ENCODE data around the gene PPIE. TPM values are rescaled to one million over a fixed set of nuclear protein-coding genes. Genes with fewer than 3 reads are reported as not detected.
"Not testable (repeated sequence)": the region's sequence is repeated elsewhere in the genome, so short reads cannot be mapped to it uniquely, and the experiment has no call there.

PPIE gene
- total RNA-seq, 2 experiments from 2014 or later = 54.5 to 71.9 TPM

- H3K9me3 ChIP-seq (ENCODE audit: low read length); H2AFZ ChIP-seq (ENCODE audit: low read length); H3K4me2 ChIP-seq (ENCODE audit: low read length); DNase-seq (ENCODE audit: low spot score); H3K27ac ChIP-seq (ENCODE audit: low read depth, low read length, poor library complexity, severe bottlenecking); H3K79me2 ChIP-seq (ENCODE audit: insufficient read depth, low read depth, low read length); BruUV-seq (replicated peaks); H3K36me3 ChIP-seq (ENCODE audit: insufficient read depth, low read length); H3K9me2 ChIP-seq (ENCODE audit: insufficient read depth, low read length); intact Hi-C loops (cut with micrococcal nuclease; ENCODE audit: unreplicated experiment); H4K20me1 ChIP-seq (ENCODE audit: insufficient read depth, low read length); CTCF ChIA-PET (ENCODE audit: unreplicated experiment); POLR2A ChIA-PET; H3K4me3 ChIP-seq (ENCODE audit: low read depth, low read length, poor library complexity, severe bottlenecking): not testable (repeated sequence)
- peaks cover 12% of the 10 kb centered on the region for H3K4me1 ChIP-seq (ENCODE audit: insufficient read depth, low read length, poor library complexity, severe bottlenecking)
Observed at GRCh38 chr1:39775676-39776399, 37.2 kb downstream of the PPIE start.

DNA sequence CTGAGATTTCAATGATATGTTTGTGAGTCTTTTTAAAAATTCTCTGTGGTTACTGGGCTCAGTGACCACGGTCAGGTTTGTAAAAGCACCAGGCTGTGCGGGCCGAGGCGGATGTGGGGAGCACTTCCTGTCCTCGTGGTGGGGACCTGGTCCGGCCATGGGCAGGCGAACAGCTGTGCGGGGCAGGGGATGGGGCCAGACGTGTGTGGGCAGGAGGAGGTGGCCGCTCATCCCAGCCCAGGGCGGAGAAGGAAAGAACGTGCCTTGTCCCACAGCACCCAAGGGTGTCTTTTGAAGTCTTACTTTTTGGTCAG is 37.7 kb downstream of the PPIE start:
- DNase-seq (ENCODE audit: low spot score) = peak; percentile 9
- no peak for TF ChIP-seq EZH2phosphoT487 (IDR thresholded peaks at IDR 0.05; ENCODE audit: borderline replicate concordance, low read depth, low read length)
- TF ChIP-seq, protein P1, sequence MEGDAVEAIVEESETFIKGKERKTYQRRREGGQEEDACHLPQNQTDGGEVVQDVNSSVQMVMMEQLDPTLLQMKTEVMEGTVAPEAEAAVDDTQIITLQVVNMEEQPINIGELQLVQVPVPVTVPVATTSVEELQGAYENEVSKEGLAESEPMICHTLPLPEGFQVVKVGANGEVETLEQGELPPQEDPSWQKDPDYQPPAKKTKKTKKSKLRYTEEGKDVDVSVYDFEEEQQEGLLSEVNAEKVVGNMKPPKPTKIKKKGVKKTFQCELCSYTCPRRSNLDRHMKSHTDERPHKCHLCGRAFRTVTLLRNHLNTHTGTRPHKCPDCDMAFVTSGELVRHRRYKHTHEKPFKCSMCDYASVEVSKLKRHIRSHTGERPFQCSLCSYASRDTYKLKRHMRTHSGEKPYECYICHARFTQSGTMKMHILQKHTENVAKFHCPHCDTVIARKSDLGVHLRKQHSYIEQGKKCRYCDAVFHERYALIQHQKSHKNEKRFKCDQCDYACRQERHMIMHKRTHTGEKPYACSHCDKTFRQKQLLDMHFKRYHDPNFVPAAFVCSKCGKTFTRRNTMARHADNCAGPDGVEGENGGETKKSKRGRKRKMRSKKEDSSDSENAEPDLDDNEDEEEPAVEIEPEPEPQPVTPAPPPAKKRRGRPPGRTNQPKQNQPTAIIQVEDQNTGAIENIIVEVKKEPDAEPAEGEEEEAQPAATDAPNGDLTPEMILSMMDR (conservative IDR thresholded peaks at IDR 0.05; ENCODE audit: low read length) = no peak
- H3K9me2 ChIP-seq (ENCODE audit: insufficient read depth, low read length) = no peaks in the 10 kb centered on the region
- H4K20me1 ChIP-seq (ENCODE audit: insufficient read depth, low read length) = no peaks in the 10 kb centered on the region
- H3K4me2 ChIP-seq (ENCODE audit: low read length) = no peak overlapping the region
- H3K27ac ChIP-seq (ENCODE audit: low read depth, low read length, poor library complexity, severe bottlenecking) = no peak overlapping the region
- intact Hi-C loops (cut with micrococcal nuclease; ENCODE audit: unreplicated experiment) = no loop called here
- H2AFZ ChIP-seq (ENCODE audit: low read length) = no peak overlapping the region
- ChIA-PET POLR2A (no interaction called here), CTCF (ENCODE audit: unreplicated experiment) (no interaction called here)
- H3K9me3 ChIP-seq (ENCODE audit: low read length) = no peaks in the 10 kb centered on the region
- no peak overlapping the region for H3K4me3 ChIP-seq (ENCODE audit: low read depth, low read length, poor library complexity, severe bottlenecking)
- no TSS peak for BruUV-seq (replicated peaks)
- no peaks in the 10 kb centered on the region for H3K36me3 ChIP-seq (ENCODE audit: insufficient read depth, low read length)
- H3K79me2 ChIP-seq (ENCODE audit: insufficient read depth, low read depth, low read length) = no peaks in the 10 kb centered on the region
- peaks cover 12% of the 10 kb centered on the region for H3K4me1 ChIP-seq (ENCODE audit: insufficient read depth, low read length, poor library complexity, severe bottlenecking)

DNA sequence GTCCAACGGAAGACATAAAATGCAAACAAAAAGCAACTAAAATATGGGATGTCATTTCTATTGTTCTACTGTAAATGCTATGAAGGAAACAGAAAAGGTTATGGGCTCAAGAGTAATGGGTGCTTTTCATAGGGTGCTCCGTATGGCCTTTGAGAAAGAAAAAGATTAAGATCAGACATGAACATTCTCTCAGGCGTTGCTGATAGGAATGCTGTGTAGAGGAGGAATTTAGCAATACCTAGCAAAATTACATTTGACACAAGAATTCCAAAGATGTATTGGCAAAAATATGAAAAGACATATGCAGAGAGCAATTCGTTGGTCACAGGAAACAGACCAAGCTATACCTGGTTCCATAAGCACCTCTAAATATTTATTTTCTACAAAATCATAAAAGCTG is 38.2 kb downstream of the PPIE start:
- intact Hi-C loops (cut with micrococcal nuclease; ENCODE audit: unreplicated experiment) = no loop called here
- Histone ChIP-seq H3K79me2 (ENCODE audit: insufficient read depth, low read depth, low read length) (no peaks in the 10 kb centered on the region), H3K9me2 (ENCODE audit: insufficient read depth, low read length) (no peaks in the 10 kb centered on the region), H3K36me3 (ENCODE audit: insufficient read depth, low read length) (no peaks in the 10 kb centered on the region), H3K4me1 (ENCODE audit: insufficient read depth, low read length, poor library complexity, severe bottlenecking) (peaks cover 12% of the 10 kb centered on the region), H2AFZ (ENCODE audit: low read length) (no peak overlapping the region), H4K20me1 (ENCODE audit: insufficient read depth, low read length) (no peaks in the 10 kb centered on the region), H3K9me3 (ENCODE audit: low read length) (no peaks in the 10 kb centered on the region), H3K27ac (ENCODE audit: low read depth, low read length, poor library complexity, severe bottlenecking) (no peak overlapping the region), H3K4me3 (ENCODE audit: low read depth, low read length, poor library complexity, severe bottlenecking) (no peak overlapping the region), H3K4me2 (ENCODE audit: low read length) (no peak overlapping the region)
- POLR2A ChIA-PET = no interaction called here
- BruUV-seq (replicated peaks) = no TSS peak
- CTCF ChIA-PET (ENCODE audit: unreplicated experiment) = no interaction called here
- DNase-seq (ENCODE audit: low spot score) = no peak
- no peak for TF ChIP-seq EZH2phosphoT487 (IDR thresholded peaks at IDR 0.05; ENCODE audit: borderline replicate concordance, low read depth, low read length)
- TF ChIP-seq, protein P1 (conservative IDR thresholded peaks at IDR 0.05; ENCODE audit: low read length) = no peak
